Left ventricle myocardium inferior (tissue), 1 donor: ENCODE measurements around the gene ELF1. TPM values are rescaled to one million over a fixed set of nuclear protein-coding genes. Genes with fewer than 3 reads are reported as not detected.
A peak's percentile ranks its signal among the peaks of the same experiment; 100 is the strongest.
"Not testable (repeated sequence)": the region's sequence is repeated elsewhere in the genome, so short reads cannot be mapped to it uniquely, and the experiment has no call there.

Source experiments
- DNase-seq: peaks from one replicate; pipeline ENCODE4 v3.0.0-alpha.2; 2020
- H3K27ac ChIP-seq: fragments of 200-600 bp; replicated peaks from 2 replicates; pipeline ENCODE4 v1.8.0; 2021
- H3K27me3 ChIP-seq: fragments of 200-600 bp; 2 replicates; pipeline ENCODE4 v1.8.0; 2021; ENCODE audit warnings: low read depth
- H3K36me3 ChIP-seq: fragments of 200-600 bp; 2 replicates; pipeline ENCODE4 v1.8.0; 2021
- H3K4me1 ChIP-seq: fragments of 200-600 bp; 2 replicates; pipeline ENCODE4 v1.8.0; 2021
- H3K4me3 ChIP-seq: fragments of 200-600 bp; 2 replicates; pipeline ENCODE4 v1.8.0; 2021; ENCODE audit warnings: mild to moderate bottlenecking, moderate library complexity
- H3K9me3 ChIP-seq: fragments of 200-600 bp; replicated peaks from 2 replicates; pipeline ENCODE4 v1.8.0; 2021
- CTCF ChIP-seq: fragments of 200-600 bp; IDR thresholded peaks from 2 replicates; pipeline ENCODE4 v1.8.0; 2021; ENCODE audit warnings: antibody characterized with exemption, mild to moderate bottlenecking, borderline replicate concordance
- intact Hi-C: fragments of 100-400 bp; cut with micrococcal nuclease; formaldehyde crosslinking; loops from one replicate; pipeline ENCODE4 v1.11.0; 2022
- total RNA-seq: library from RNA; stranded (reverse); fragmentation: NEBNext Ultra II Directional; extraction: Animal tissue kit (Norgen Biotek cat#: 25700); gene quantifications from one replicate; pipeline ENCODE4 v1.2.1, GENCODE V29; 2021
- donor health status: DM: no; HTN: yes; CAD: no; lungs with severe emphysema.

Gene ELF1
- total RNA-seq, 1 donor from 2014 or later, result 31.1 TPM

GRCh38 chr13:40927929-40928328 lies 91.2 kb downstream of the ELF1 start:
- no peaks in the 10 kb centered on the region for H3K27me3 ChIP-seq
- no peak overlapping the region for H3K27ac ChIP-seq
- H3K36me3 ChIP-seq, result peaks cover 34% of the 10 kb centered on the region
- TF ChIP-seq CTCF, result no peak
- no peak for DNase-seq
- H3K4me1 ChIP-seq, result no peaks in the 10 kb centered on the region
- H3K9me3 ChIP-seq, result no peaks in the 10 kb centered on the region
- intact Hi-C loops, result no loop called here
- H3K4me3 ChIP-seq, result no peak overlapping the region

- H3K36me3 ChIP-seq, result no peaks in the 10 kb centered on the region
- no peak for TF ChIP-seq CTCF
- H3K9me3 ChIP-seq, result no peaks in the 10 kb centered on the region
- H3K27ac ChIP-seq, result no peak overlapping the region
- DNase-seq, result no peak
- intact Hi-C loops, result no loop called here
- H3K4me1 ChIP-seq, result peaks cover 18% of the 10 kb centered on the region
- no peaks in the 10 kb centered on the region for H3K27me3 ChIP-seq
- H3K4me3 ChIP-seq, result no peak overlapping the region
These were observed 95.2 kb downstream of the ELF1 start for GRCh38 chr13:40923867-40924266.

- Histone ChIP-seq H3K27me3 (no peaks in the 10 kb centered on the region), H3K4me3 (peak overlapping the region; percentile 76), H3K9me3 (no peaks in the 10 kb centered on the region), H3K27ac (peak overlapping the region; percentile 89), H3K36me3 (no peaks in the 10 kb centered on the region), H3K4me1 (peaks cover 18% of the 10 kb centered on the region)
- DNase-seq, result peak; percentile 22
- no peak for TF ChIP-seq CTCF
- intact Hi-C loops, result no loop called here
These were observed 96.6 kb downstream of the ELF1 start for GRCh38 chr13:40922437-40923040.

- Histone ChIP-seq H3K27me3 (no peaks in the 10 kb centered on the region), H3K9me3 (no peaks in the 10 kb centered on the region), H3K4me3 (peak overlapping the region; percentile 76), H3K27ac (peak overlapping the region; percentile 89), H3K4me1 (peaks cover 18% of the 10 kb centered on the region), H3K36me3 (no peaks in the 10 kb centered on the region)
- intact Hi-C loops, result no loop called here
- TF ChIP-seq CTCF, result no peak
- DNase-seq, result no peak
These were observed 98.3 kb downstream of the ELF1 start for GRCh38 chr13:40920826-40921225.

GRCh38 chr13:40919901-40920300 lies 99.2 kb downstream of the ELF1 start:
- H3K36me3 ChIP-seq, intact Hi-C loops, H3K27ac ChIP-seq, H3K4me3 ChIP-seq, H3K27me3 ChIP-seq, DNase-seq, H3K9me3 ChIP-seq: not testable (repeated sequence)
- peaks cover 18% of the 10 kb centered on the region for H3K4me1 ChIP-seq

- intact Hi-C loops, result no loop called here
- no peak overlapping the region for H3K4me3 ChIP-seq
These were observed 102.7 kb downstream of the ELF1 start for GRCh38 chr13:40916207-40916998.

GRCh38 chr13:40914863-40915262 lies 104.3 kb downstream of the ELF1 start:
- H3K4me3 ChIP-seq, intact Hi-C loops, H3K36me3 ChIP-seq, H3K4me1 ChIP-seq, DNase-seq, H3K27me3 ChIP-seq, H3K27ac ChIP-seq, H3K9me3 ChIP-seq: not testable (repeated sequence)

More at GRCh38 chr13:40916207-40916998, 102.7 kb downstream of the ELF1 start:
- no peak overlapping the region for H3K27ac ChIP-seq
- no peaks in the 10 kb centered on the region for H3K9me3 ChIP-seq
- no peak for TF ChIP-seq CTCF
- no peaks in the 10 kb centered on the region for H3K27me3 ChIP-seq
- no peak for DNase-seq
- no peaks in the 10 kb centered on the region for H3K36me3 ChIP-seq
- H3K4me1 ChIP-seq, result peaks cover 14% of the 10 kb centered on the region
